ENCODE data around the gene BSX. TPM values are rescaled to one million over a fixed set of nuclear protein-coding genes. Genes with fewer than 3 reads are reported as not detected.

BSX gene
- total and polyA plus RNA-seq, 2 experiments from 2014 or later: not detected

DNA sequence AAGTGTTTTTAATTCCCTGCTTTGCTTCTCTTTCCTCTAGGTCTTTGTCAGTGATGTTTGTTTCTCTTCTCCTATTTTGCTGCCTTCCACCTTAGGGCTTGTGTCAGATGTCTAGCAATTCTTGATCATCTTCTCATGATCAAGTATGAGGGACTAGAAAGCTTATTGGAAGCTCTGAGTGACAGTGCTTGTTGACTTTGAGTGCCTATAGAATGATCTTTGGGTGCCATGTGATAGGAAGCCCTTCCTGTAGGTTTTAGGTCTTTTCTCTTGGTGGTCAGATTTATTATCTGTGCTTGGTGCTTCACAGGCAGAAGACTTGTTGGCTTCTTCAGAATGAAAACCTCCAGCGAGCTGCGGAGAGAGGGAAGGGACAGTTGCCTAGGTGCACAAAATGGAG lies 43.1 kb downstream of the BSX start:
- no peak for TF ChIP-seq CTCF (IDR thresholded peaks at IDR 0.05; ENCODE audit: low read depth, low read length)
- H3K4me3 ChIP-seq: no peak overlapping the region
- no peaks in the 10 kb centered on the region for H3K9me3 ChIP-seq (ENCODE audit: low read depth)
- no peak overlapping the region for H3K27ac ChIP-seq
- no peaks in the 10 kb centered on the region for H3K4me1 ChIP-seq (ENCODE audit: low read depth)
- H3K36me3 ChIP-seq: no peaks in the 10 kb centered on the region
- H3K27me3 ChIP-seq: no peaks in the 10 kb centered on the region
- DNase-seq (ENCODE audit: low read depth in 1 of 2, low spot score in 1 of 2): no peak

DNA sequence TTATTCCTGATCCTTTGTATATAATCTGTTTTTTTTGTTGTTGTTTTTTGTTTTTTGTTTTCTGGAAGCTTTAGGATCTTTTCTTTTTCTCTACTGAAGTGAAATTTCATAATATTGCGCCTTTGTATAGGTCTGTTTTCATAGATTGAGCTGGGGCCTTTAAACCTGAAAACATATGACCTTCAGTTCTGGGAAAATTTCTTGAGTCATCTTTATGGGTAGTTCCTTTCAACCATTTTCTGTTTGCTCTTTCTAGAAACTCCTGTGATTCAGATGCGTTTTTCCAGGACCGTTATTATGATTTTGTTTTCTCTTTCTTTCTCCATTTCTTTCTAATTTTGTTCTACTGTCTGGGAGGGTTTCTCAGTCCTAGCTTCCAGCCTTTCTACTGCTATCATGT lies 43.7 kb downstream of the BSX start:
- DNase-seq (ENCODE audit: low read depth in 1 of 2, low spot score in 1 of 2): no peak
- Histone ChIP-seq H3K4me3 (no peak overlapping the region), H3K27ac (no peak overlapping the region), H3K9me3 (ENCODE audit: low read depth) (no peaks in the 10 kb centered on the region), H3K36me3 (no peaks in the 10 kb centered on the region), H3K27me3 (no peaks in the 10 kb centered on the region), H3K4me1 (ENCODE audit: low read depth) (no peaks in the 10 kb centered on the region)
- no peak for TF ChIP-seq CTCF (IDR thresholded peaks at IDR 0.05; ENCODE audit: low read depth, low read length)

GRCh38 chr11:122933416-122933815 lies 48.2 kb downstream of the BSX start:
- Histone ChIP-seq H3K4me3 (no peak overlapping the region), H3K4me1 (ENCODE audit: low read depth) (no peaks in the 10 kb centered on the region), H3K27me3 (no peaks in the 10 kb centered on the region), H3K27ac (no peak overlapping the region), H3K36me3 (no peaks in the 10 kb centered on the region), H3K9me3 (ENCODE audit: low read depth) (no peaks in the 10 kb centered on the region)
- no peak for TF ChIP-seq CTCF (IDR thresholded peaks at IDR 0.05; ENCODE audit: low read depth, low read length)
- DNase-seq (ENCODE audit: low read depth in 1 of 2, low spot score in 1 of 2): peak in 1 of 2 donors; percentile 19

GRCh38 chr11:122931510-122931909 lies 50.1 kb downstream of the BSX start:
- H3K27ac ChIP-seq: no peak overlapping the region
- no peaks in the 10 kb centered on the region for H3K9me3 ChIP-seq (ENCODE audit: low read depth)
- DNase-seq (ENCODE audit: low read depth in 1 of 2, low spot score in 1 of 2): no peak
- no peaks in the 10 kb centered on the region for H3K27me3 ChIP-seq
- H3K4me1 ChIP-seq (ENCODE audit: low read depth): no peaks in the 10 kb centered on the region
- no peak for TF ChIP-seq CTCF (IDR thresholded peaks at IDR 0.05; ENCODE audit: low read depth, low read length)
- no peak overlapping the region for H3K4me3 ChIP-seq
- H3K36me3 ChIP-seq: no peaks in the 10 kb centered on the region

Other genes starting within 250 kb of the BSX start
- not detected in 2 replicates for gene CRTAM, start 143.3 kb downstream of the BSX start, total RNA-seq
- not detected in 2 replicates for gene CRTAM, start 143.3 kb downstream of the BSX start, polyA plus RNA-seq
- 1.1 and 2.5 TPM in 2 replicates for gene JHY, start 99.1 kb downstream of the BSX start, total RNA-seq
- 2.3 and 2.5 TPM in 2 replicates for gene JHY, start 99.1 kb downstream of the BSX start, polyA plus RNA-seq
- 386 and 958 TPM in 2 replicates for gene HSPA8, start 80.3 kb upstream of the BSX start, total RNA-seq
- 325 and 839 TPM in 2 replicates for gene HSPA8, start 80.3 kb upstream of the BSX start, polyA plus RNA-seq
- 4.2 and 8.4 TPM in 2 replicates for gene CLMP, start 213.4 kb upstream of the BSX start, total RNA-seq
- 2.1 and 5.1 TPM in 2 replicates for gene CLMP, start 213.4 kb upstream of the BSX start, polyA plus RNA-seq